ENCODE results near the gene FAM193B. TPM values are rescaled to one million over a fixed set of nuclear protein-coding genes. Genes with fewer than 3 reads are reported as not detected.

The FAM193B gene
- total and polyA plus RNA-seq, 2 of the 13 experiments (the other 11 are each of a cell fraction or from before 2014, with no cell fraction given), result 21.2 to 40.9 TPM

DNA sequence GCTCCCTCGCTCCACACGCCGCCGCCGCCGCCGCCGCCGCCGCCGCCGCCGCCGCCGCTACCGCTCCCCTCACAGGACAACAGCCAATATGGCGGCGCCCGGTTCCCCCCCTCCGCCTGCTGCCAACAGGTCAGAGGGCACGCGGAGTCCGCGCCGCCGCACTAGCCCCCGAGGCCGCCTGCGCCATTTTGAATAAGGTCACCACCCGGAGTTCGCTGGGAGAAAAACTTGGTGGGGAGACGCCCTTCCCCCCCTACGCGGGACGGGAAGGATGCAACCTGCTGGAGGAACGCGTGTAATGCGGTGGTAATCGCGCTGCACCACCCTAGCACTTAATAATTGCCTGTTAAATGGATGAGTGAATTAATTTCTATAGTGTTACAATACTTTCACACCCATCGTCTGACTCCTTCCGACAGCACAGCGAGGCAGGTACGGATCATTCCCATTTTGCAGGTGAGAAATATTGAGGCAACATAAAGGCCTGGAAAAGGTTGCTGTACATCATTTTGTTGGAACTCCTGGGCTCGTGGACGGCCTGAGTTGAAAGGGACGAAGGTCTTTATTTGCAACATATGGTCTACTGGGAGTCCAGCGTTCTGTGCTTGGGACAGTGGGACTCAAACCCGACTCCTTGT, at the start of gene FAM193B (continued):
- no peak for TF ChIP-seq SP1 (IDR thresholded peaks at IDR 0.05)
- TF ChIP-seq SP1 (CRISPR knock-in tag; IDR thresholded peaks at IDR 0.05), result no peak
- TF ChIP-seq REPIN1 (CRISPR knock-in tag; IDR thresholded peaks at IDR 0.05; ENCODE audit: borderline replicate concordance, low read depth), result no peak
- TF ChIP-seq, protein P1, sequence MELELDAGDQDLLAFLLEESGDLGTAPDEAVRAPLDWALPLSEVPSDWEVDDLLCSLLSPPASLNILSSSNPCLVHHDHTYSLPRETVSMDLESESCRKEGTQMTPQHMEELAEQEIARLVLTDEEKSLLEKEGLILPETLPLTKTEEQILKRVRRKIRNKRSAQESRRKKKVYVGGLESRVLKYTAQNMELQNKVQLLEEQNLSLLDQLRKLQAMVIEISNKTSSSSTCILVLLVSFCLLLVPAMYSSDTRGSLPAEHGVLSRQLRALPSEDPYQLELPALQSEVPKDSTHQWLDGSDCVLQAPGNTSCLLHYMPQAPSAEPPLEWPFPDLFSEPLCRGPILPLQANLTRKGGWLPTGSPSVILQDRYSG (CRISPR knock-in tag; IDR thresholded peaks at IDR 0.05), result no peak
- TF ChIP-seq KLF9 (CRISPR knock-in tag; IDR thresholded peaks at IDR 0.05; ENCODE audit: low read depth), result no peak
- TF ChIP-seq, protein P2, sequence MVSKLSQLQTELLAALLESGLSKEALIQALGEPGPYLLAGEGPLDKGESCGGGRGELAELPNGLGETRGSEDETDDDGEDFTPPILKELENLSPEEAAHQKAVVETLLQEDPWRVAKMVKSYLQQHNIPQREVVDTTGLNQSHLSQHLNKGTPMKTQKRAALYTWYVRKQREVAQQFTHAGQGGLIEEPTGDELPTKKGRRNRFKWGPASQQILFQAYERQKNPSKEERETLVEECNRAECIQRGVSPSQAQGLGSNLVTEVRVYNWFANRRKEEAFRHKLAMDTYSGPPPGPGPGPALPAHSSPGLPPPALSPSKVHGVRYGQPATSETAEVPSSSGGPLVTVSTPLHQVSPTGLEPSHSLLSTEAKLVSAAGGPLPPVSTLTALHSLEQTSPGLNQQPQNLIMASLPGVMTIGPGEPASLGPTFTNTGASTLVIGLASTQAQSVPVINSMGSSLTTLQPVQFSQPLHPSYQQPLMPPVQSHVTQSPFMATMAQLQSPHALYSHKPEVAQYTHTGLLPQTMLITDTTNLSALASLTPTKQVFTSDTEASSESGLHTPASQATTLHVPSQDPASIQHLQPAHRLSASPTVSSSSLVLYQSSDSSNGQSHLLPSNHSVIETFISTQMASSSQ (IDR thresholded peaks at IDR 0.05; ENCODE audit: low read depth), result no peak
- TF ChIP-seq, protein P2 (CRISPR knock-in tag; IDR thresholded peaks at IDR 0.05; ENCODE audit: borderline replicate concordance), result no peak
- TF ChIP-seq, protein P3, sequence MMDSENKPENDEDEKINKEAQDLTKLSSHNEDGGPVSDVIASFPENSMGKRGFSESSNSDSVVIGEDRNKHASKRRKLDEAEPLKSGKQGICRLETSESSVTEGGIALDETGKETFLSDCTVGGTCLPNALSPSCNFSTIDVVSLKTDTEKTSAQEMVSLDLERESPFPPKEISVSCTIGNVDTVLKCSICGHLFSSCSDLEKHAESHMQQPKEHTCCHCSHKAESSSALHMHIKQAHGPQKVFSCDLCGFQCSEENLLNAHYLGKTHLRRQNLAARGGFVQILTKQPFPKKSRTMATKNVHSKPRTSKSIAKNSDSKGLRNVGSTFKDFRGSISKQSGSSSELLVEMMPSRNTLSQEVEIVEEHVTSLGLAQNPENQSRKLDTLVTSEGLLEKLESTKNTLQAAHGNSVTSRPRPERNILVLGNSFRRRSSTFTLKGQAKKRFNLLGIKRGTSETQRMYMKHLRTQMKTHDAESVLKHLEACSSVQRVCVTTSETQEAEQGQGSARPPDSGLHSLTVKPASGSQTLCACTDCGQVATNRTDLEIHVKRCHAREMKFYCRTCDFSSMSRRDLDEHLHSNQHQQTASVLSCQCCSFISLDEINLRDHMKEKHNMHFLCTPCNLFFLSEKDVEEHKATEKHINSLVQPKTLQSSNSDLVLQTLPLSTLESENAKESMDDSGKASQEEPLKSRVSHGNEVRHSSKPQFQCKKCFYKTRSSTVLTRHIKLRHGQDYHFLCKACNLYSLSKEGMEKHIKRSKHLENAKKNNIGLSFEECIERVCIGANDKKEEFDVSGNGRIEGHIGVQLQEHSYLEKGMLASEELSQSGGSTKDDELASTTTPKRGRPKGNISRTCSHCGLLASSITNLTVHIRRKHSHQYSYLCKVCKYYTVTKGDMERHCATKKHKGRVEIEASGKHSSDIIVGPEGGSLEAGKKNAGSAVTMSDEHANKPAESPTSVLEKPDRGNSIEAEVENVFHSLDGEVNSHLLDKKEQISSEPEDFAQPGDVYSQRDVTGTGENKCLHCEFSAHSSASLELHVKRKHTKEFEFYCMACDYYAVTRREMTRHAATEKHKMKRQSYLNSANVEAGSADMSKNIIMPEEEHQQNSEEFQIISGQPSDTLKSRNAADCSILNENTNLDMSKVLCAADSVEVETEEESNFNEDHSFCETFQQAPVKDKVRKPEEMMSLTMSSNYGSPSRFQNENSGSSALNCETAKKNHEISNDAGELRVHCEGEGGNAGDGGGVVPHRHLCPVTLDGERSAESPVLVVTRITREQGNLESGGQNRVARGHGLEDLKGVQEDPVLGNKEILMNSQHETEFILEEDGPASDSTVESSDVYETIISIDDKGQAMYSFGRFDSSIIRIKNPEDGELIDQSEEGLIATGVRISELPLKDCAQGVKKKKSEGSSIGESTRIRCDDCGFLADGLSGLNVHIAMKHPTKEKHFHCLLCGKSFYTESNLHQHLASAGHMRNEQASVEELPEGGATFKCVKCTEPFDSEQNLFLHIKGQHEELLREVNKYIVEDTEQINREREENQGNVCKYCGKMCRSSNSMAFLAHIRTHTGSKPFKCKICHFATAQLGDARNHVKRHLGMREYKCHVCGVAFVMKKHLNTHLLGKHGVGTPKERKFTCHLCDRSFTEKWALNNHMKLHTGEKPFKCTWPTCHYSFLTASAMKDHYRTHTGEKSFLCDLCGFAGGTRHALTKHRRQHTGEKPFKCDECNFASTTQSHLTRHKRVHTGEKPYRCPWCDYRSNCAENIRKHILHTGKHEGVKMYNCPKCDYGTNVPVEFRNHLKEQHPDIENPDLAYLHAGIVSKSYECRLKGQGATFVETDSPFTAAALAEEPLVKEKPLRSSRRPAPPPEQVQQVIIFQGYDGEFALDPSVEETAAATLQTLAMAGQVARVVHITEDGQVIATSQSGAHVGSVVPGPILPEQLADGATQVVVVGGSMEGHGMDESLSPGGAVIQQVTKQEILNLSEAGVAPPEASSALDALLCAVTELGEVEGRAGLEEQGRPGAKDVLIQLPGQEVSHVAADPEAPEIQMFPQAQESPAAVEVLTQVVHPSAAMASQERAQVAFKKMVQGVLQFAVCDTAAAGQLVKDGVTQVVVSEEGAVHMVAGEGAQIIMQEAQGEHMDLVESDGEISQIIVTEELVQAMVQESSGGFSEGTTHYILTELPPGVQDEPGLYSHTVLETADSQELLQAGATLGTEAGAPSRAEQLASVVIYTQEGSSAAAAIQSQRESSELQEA (CRISPR knock-in tag; IDR thresholded peaks at IDR 0.05; ENCODE audit: not compliant biosample characterization), result no peak
- no peak for TF ChIP-seq ZNF549 (CRISPR knock-in tag; IDR thresholded peaks at IDR 0.05)
- peak; percentile 82 for TF ChIP-seq SAP130 (CRISPR knock-in tag; IDR thresholded peaks at IDR 0.05; ENCODE audit: low read depth)
- TF ChIP-seq BHLHE40 (IDR thresholded peaks at IDR 0.05; ENCODE audit: low read length), result no peak
- TF ChIP-seq, protein P4, sequence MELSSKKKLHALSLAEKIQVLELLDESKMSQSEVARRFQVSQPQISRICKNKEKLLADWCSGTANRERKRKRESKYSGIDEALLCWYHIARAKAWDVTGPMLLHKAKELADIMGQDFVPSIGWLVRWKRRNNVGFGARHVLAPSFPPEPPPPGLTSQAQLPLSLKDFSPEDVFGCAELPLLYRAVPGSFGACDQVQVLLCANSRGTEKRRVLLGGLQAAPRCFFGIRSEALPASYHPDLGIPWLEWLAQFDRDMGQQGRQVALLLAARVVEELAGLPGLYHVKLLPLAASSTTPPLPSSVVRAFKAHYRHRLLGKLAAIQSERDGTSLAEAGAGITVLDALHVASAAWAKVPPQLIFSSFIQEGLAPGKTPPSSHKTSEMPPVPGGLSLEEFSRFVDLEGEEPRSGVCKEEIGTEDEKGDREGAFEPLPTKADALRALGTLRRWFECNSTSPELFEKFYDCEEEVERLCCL (CRISPR knock-in tag; IDR thresholded peaks at IDR 0.05; ENCODE audit: borderline replicate concordance), result no peak
- TF ChIP-seq, protein P5, sequence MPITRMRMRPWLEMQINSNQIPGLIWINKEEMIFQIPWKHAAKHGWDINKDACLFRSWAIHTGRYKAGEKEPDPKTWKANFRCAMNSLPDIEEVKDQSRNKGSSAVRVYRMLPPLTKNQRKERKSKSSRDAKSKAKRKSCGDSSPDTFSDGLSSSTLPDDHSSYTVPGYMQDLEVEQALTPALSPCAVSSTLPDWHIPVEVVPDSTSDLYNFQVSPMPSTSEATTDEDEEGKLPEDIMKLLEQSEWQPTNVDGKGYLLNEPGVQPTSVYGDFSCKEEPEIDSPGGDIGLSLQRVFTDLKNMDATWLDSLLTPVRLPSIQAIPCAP (CRISPR knock-in tag; IDR thresholded peaks at IDR 0.05; ENCODE audit: low read depth), result no peak
